Osteoblast (primary cell): Measurements from ENCODE around the gene ZKSCAN1. TPM values are rescaled to one million over a fixed set of nuclear protein-coding genes. Genes with fewer than 3 reads are reported as not detected.
A peak's percentile ranks its signal among the peaks of the same experiment; 100 is the strongest.

Experiments
- DNase-seq: peaks from one replicate; pipeline ENCODE4 v3.0.0; 2011; ENCODE audit warnings: low spot score, mixed read lengths; ENCODE audit not compliant: insufficient read length; ENCODE audit errors: missing footprints
- H2AFZ ChIP-seq: 2 replicates; pipeline ENCODE4 v1.6.0; 2011; ENCODE audit warnings: mild to moderate bottlenecking, low read length
- H3K27ac ChIP-seq: 2 replicates; pipeline ENCODE4 v1.5.1; 2011; ENCODE audit warnings: mild to moderate bottlenecking, low read depth, low read length, moderate library complexity
- H3K27me3 ChIP-seq: 2 replicates; pipeline ENCODE4 v1.6.0; 2012; ENCODE audit warnings: mild to moderate bottlenecking, control low read depth, inconsistent platforms, low read length, moderate library complexity; ENCODE audit not compliant: insufficient read depth
- H3K36me3 ChIP-seq: 2 replicates; pipeline ENCODE4 v1.5.1; 2011; ENCODE audit warnings: mild to moderate bottlenecking, low read length, control low read depth, moderate library complexity; ENCODE audit not compliant: insufficient read depth
- H3K4me1 ChIP-seq: 2 replicates; pipeline ENCODE4 v1.5.1; 2011; ENCODE audit warnings: mild to moderate bottlenecking, low read length, control low read depth, moderate library complexity; ENCODE audit not compliant: insufficient read depth
- H3K4me2 ChIP-seq: 2 replicates; pipeline ENCODE4 v1.6.0; 2011; ENCODE audit warnings: mild to moderate bottlenecking, low read length; ENCODE audit not compliant: insufficient read depth
- H3K4me3 ChIP-seq: fragments of 200-600 bp; sonication (generic); 3 replicates; pipeline ENCODE4 v1.5.1; 2012; ENCODE audit warnings: mild to moderate bottlenecking, low read length, inconsistent platforms; ENCODE audit not compliant: insufficient read depth
- H3K79me2 ChIP-seq: 2 replicates; pipeline ENCODE4 v1.6.0; 2012; ENCODE audit warnings: mild to moderate bottlenecking, low read length, control low read depth, inconsistent platforms; ENCODE audit not compliant: insufficient read depth
- H3K9me3 ChIP-seq: 2 replicates; pipeline ENCODE4 v1.5.1; 2011; ENCODE audit warnings: low read depth, low read length, control low read depth
- H4K20me1 ChIP-seq: 2 replicates; pipeline ENCODE4 v1.6.0; 2012; ENCODE audit warnings: mild to moderate bottlenecking, low read length, control low read depth; ENCODE audit not compliant: insufficient read depth
- total RNA-seq: library from RNA; depleted of rRNA; stranded (reverse); fragments of >200 nt; gene quantifications from 2 replicates; pipeline ENCODE4 v1.2.3, GENCODE V29; 2012
- TF ChIP-seq, protein P1 (sequence below): IDR thresholded peaks from 2 replicates; pipeline ENCODE4 v1.5.1; 2011; ENCODE audit warnings: mild to moderate bottlenecking, low read depth, low read length, moderate library complexity; ENCODE audit errors: extremely low read depth

ZKSCAN1 gene
- total RNA-seq, 1 donor = 46.0 TPM

DNA sequence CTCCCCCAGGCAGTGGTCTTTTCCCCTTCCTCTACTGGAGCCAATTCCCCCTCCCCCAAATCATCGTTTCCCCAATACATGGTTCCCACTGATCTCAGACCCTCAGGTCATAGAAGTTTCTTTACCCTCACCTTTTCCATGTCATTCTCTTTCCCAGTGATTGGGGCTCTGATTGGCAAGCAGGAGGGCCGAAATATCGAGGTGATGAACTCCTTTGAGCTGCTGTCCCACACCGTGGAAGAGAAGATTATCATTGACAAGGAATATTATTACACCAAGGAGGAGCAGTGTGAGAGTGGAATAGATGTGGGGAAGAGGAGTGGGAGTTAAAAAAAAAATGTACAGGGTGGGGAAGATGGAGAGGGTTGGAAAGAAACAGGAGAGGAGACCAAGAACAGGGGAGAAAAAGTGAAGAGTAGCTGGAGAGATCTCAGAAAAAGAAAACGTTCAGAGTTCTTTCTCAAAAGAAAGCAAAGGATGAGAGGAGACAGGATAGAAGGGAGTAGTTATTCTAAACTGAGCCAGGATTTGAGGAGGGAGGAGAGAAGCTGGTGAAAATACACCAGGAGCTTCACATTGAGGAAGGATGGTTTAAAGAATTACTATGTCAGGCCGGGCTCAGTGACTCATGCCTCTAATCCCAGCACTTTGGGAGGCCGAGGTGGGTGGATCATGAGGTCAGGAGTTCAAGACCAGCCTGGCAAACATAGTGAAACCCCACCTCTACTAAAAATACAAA is 74.2 kb downstream of the ZKSCAN1 start:
- TF ChIP-seq, protein P1, sequence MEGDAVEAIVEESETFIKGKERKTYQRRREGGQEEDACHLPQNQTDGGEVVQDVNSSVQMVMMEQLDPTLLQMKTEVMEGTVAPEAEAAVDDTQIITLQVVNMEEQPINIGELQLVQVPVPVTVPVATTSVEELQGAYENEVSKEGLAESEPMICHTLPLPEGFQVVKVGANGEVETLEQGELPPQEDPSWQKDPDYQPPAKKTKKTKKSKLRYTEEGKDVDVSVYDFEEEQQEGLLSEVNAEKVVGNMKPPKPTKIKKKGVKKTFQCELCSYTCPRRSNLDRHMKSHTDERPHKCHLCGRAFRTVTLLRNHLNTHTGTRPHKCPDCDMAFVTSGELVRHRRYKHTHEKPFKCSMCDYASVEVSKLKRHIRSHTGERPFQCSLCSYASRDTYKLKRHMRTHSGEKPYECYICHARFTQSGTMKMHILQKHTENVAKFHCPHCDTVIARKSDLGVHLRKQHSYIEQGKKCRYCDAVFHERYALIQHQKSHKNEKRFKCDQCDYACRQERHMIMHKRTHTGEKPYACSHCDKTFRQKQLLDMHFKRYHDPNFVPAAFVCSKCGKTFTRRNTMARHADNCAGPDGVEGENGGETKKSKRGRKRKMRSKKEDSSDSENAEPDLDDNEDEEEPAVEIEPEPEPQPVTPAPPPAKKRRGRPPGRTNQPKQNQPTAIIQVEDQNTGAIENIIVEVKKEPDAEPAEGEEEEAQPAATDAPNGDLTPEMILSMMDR = no peak
- Histone ChIP-seq H3K9me3 (no peaks in the 10 kb centered on the region), H3K36me3 (peaks cover 45% of the 10 kb centered on the region), H3K4me1 (peaks cover 31% of the 10 kb centered on the region), H3K27me3 (no peaks in the 10 kb centered on the region), H3K4me3 (peak overlapping the region; percentile 92), H3K27ac (peak overlapping the region; percentile 84), H3K79me2 (peaks cover 37% of the 10 kb centered on the region), H2AFZ (peak overlapping the region; percentile 93), H4K20me1 (peaks cover 7% of the 10 kb centered on the region), H3K4me2 (peak overlapping the region; percentile 86)
- no peak for DNase-seq

DNA sequence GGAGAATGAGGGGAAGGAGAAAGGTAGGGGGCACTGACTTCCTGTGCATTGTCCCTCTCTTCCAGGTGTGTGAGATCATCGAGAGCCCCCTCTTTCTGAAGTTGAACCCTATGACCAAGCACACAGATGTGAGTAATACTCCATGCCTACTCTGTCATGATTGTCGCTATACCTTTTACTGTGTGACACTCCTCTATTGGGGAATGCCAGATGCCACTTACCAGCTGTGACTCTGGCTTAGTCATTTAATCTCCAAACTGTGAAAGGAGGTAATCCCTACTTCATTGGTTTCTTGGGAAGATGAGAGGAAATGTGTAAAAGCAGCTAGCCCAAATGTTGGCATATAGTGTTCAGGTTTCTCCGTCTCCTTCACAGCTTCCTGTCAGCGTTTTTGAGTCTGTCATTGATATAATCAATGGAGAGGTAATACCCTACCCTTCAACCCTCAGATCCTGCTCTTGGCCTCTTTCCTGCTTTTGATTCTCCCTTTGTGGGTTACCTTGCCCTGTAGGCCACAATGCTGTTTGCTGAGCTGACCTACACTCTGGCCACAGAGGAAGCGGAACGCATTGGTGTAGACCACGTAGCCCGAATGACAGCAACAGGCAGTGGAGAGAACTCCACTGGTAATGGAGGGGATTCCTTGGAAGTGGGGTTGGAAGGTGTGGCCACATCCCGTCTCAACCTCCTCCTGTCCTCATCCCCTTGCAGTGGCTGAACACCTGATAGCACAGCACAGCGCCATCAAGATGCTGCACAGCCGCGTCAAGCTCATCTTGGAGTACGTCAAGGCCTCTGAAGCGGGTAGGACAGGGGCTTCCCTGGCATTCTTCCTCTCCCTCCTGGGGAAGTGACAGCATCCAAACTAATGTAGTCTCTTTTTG is 75.4 kb downstream of the ZKSCAN1 start:
- TF ChIP-seq, protein P1 = no peak
- H3K9me3 ChIP-seq = no peaks in the 10 kb centered on the region
- peak overlapping the region; percentile 84 for H3K27ac ChIP-seq
- H3K4me1 ChIP-seq = peaks cover 31% of the 10 kb centered on the region
- H3K79me2 ChIP-seq = peaks cover 41% of the 10 kb centered on the region
- DNase-seq = no peak
- H4K20me1 ChIP-seq = peaks cover 7% of the 10 kb centered on the region
- no peak overlapping the region for H2AFZ ChIP-seq
- peaks cover 56% of the 10 kb centered on the region for H3K36me3 ChIP-seq
- peak overlapping the region; percentile 1 for H3K4me2 ChIP-seq
- H3K4me3 ChIP-seq = no peak overlapping the region
- no peaks in the 10 kb centered on the region for H3K27me3 ChIP-seq

Other genes starting within 250 kb of the ZKSCAN1 start
- gene CYP3A4, start 231.4 kb upstream of the ZKSCAN1 start, total RNA-seq = not detected in 2 replicates
- not detected in 2 replicates for gene CYP3A43, start 187.6 kb upstream of the ZKSCAN1 start, total RNA-seq
- 0.29 and 0.72 TPM in 2 replicates for gene OR2AE1, start 138.6 kb upstream of the ZKSCAN1 start, total RNA-seq
- 26.4 and 29.5 TPM in 2 replicates for gene TRIM4, start 96.1 kb upstream of the ZKSCAN1 start, total RNA-seq
- gene GJC3, start 86.0 kb upstream of the ZKSCAN1 start, total RNA-seq = not detected in 2 replicates
- not detected in 2 replicates for gene AZGP1, start 39.6 kb upstream of the ZKSCAN1 start, total RNA-seq
- 9.8 and 10.9 TPM in 2 replicates for gene ZSCAN21, start 34.2 kb downstream of the ZKSCAN1 start, total RNA-seq
- 30.4 and 33.9 TPM in 2 replicates for gene ZNF3, start 66.1 kb downstream of the ZKSCAN1 start, total RNA-seq
- 42.4 and 45.6 TPM in 2 replicates for gene COPS6, start 73.4 kb downstream of the ZKSCAN1 start, total RNA-seq
- gene MCM7, start 85.8 kb downstream of the ZKSCAN1 start, total RNA-seq = 28.6 and 31.2 TPM in 2 replicates
- 19.5 and 20.0 TPM in 2 replicates for gene AP4M1, start 86.0 kb downstream of the ZKSCAN1 start, total RNA-seq
- 33.3 and 36.2 TPM in 2 replicates for gene TAF6, start 103.8 kb downstream of the ZKSCAN1 start, total RNA-seq
- gene CNPY4, start 104.0 kb downstream of the ZKSCAN1 start, total RNA-seq = 24.2 and 25.0 TPM in 2 replicates
- gene MBLAC1, start 111.4 kb downstream of the ZKSCAN1 start, total RNA-seq = 2.2 and 2.7 TPM in 2 replicates
- 63.7 and 70.7 TPM in 2 replicates for gene LAMTOR4, start 133.3 kb downstream of the ZKSCAN1 start, total RNA-seq
- 7.1 and 8.0 TPM in 2 replicates for gene TRAPPC14, start 143.1 kb downstream of the ZKSCAN1 start, total RNA-seq
- 1.1 and 2.7 TPM in 2 replicates for gene GAL3ST4, start 153.0 kb downstream of the ZKSCAN1 start, total RNA-seq
- 1.4 and 1.8 TPM in 2 replicates for gene GPC2, start 161.8 kb downstream of the ZKSCAN1 start, total RNA-seq
- 0.59 and 1.4 TPM in 2 replicates for gene STAG3, start 162.3 kb downstream of the ZKSCAN1 start, total RNA-seq
- gene PVRIG, start 204.4 kb downstream of the ZKSCAN1 start, total RNA-seq = not detected in 2 replicates